HepG2 (cell line): Measurements from ENCODE around the gene RPS28. TPM values are rescaled to one million over a fixed set of nuclear protein-coding genes. Genes with fewer than 3 reads are reported as not detected.

Experiments used
- ATAC-seq: fragments of 200-7000 bp; cut with Tn5 transposase; 3 replicates; pipeline ENCODE4 v1.9.1; 2020; ENCODE audit warnings: mild to moderate bottlenecking, moderate library complexity
- BruUV-seq: library from RNA; stranded (reverse); fragments of 400-500 nt; replicated peaks from 2 replicates; lab custom pipeline; 2021; lab: Mats Ljungman, UMichigan
- CTCF ChIA-PET: fragments of 300-600 bp; formaldehyde crosslinking; extraction: SDS; loops from one replicate; lab custom pipeline; 2021; ENCODE audit warnings: low total read pairs, inconsistent platforms, low intra/inter-chr PET ratio; lab: Yijun Ruan, JAX
- POLR2A ChIA-PET: fragments of 350-600 bp; sonication (Branson Sonifier 250); formaldehyde crosslinking; loops from one replicate; lab custom pipeline; 2020; ENCODE audit warnings: antibody characterized with exemption, inconsistent platforms; lab: Yijun Ruan, JAX
- DNase-seq: peaks from one replicate; pipeline ENCODE4 v3.0.0-alpha.2; 2015; ENCODE audit warnings: low spot score
- FAIRE-seq: peaks from 3 replicates; lab custom pipeline; 2011; peaks lifted over from hg19 to GRCh38; lab: Jason Lieb, UNC
- H2AFZ ChIP-seq: one replicate; pipeline ENCODE4 v1.6.1; 2011; ENCODE audit warnings: low read length, inconsistent platforms
- H3K27ac ChIP-seq: fragments of 300-600 bp; 3 replicates; pipeline ENCODE4 v1.8.0; 2011; ENCODE audit warnings: mixed run types, mild to moderate bottlenecking, mixed read lengths, low read length, inconsistent platforms; ENCODE audit not compliant: insufficient read depth; ENCODE audit errors: extremely low read length
- H3K27me3 ChIP-seq, 2 experiments: fragments of 200-600 bp in 1 of 2; 2 replicates in 1 of 2; 3 replicates in 1 of 2; pipeline versions ENCODE4 v1.6.0 to v1.8.0; 2011; ENCODE audit warnings: low read length in 2 of 2, mild to moderate bottlenecking in 2 of 2, moderate library complexity in 2 of 2, inconsistent platforms in 1 of 2; ENCODE audit not compliant: insufficient read depth in 2 of 2, control insufficient read depth in 1 of 2
- H3K36me3 ChIP-seq, 2 experiments: fragments of 200-600 bp in 1 of 2; replicated peaks in 1 of 2; 2 replicates in 1 of 2; 3 replicates in 1 of 2; pipeline versions ENCODE4 v1.5.1 to v1.8.0; 2011; ENCODE audit warnings: low read length in 2 of 2, inconsistent platforms in 1 of 2; ENCODE audit not compliant: insufficient read depth in 2 of 2, control insufficient read depth in 1 of 2
- H3K4me1 ChIP-seq: 2 replicates; pipeline ENCODE4 v1.5.1; 2012; ENCODE audit warnings: low read length, inconsistent platforms; ENCODE audit not compliant: insufficient read depth
- H3K4me2 ChIP-seq: 2 replicates; pipeline ENCODE4 v1.6.0; 2011; ENCODE audit warnings: low read depth, low read length, inconsistent platforms
- H3K4me3 ChIP-seq, 3 experiments: fragments of 200-600 bp in 1 of 3; sonication (generic), shearing (Covaris generic) in 1 of 3; replicated peaks in 1 of 3; 2 replicates each; pipeline ENCODE4 v1.5.1; 2011 to 2016; ENCODE audit warnings: low read length in 3 of 3, inconsistent platforms in 2 of 3, low read depth in 2 of 3, mild to moderate bottlenecking in 2 of 3, control low read depth in 1 of 3, mixed read lengths in 1 of 3; ENCODE audit not compliant: insufficient read depth in 1 of 3
- H3K79me2 ChIP-seq: one replicate; pipeline ENCODE4 v1.6.1; 2011; ENCODE audit warnings: low read length, inconsistent platforms; ENCODE audit not compliant: insufficient read depth
- H3K9ac ChIP-seq: 2 replicates; pipeline ENCODE4 v1.6.0; 2011; ENCODE audit warnings: mild to moderate bottlenecking, low read depth, low read length, inconsistent platforms; ENCODE audit not compliant: insufficient read depth
- H3K9me3 ChIP-seq: 2 replicates; pipeline ENCODE4 v1.5.1; 2012; ENCODE audit warnings: mild to moderate bottlenecking, low read length
- H4K20me1 ChIP-seq: 2 replicates; pipeline ENCODE4 v1.6.0; 2011; ENCODE audit warnings: inconsistent platforms, mild to moderate bottlenecking, low read length, moderate library complexity; ENCODE audit not compliant: insufficient read depth
- DR1 ChIP-seq: sonication (generic); formaldehyde crosslinking; IDR thresholded peaks from 2 replicates; pipeline ENCODE4 v1.8.0; 2021; ENCODE audit warnings: mild to moderate bottlenecking, missing genetic modification reagents, inconsistent platforms
- HDAC2 ChIP-seq: sonication (generic); formaldehyde crosslinking; IDR thresholded peaks from 2 replicates; pipeline ENCODE4 v1.4.0; 2020; ENCODE audit warnings: missing genetic modification reagents
- KDM2A ChIP-seq: sonication (generic); formaldehyde crosslinking; IDR thresholded peaks from 2 replicates; pipeline ENCODE4 v1.4.0; 2020; ENCODE audit warnings: low read depth, missing genetic modification reagents, borderline replicate concordance
- KDM5A ChIP-seq: fragments of 200-600 bp; sonication (generic); IDR thresholded peaks from 2 replicates; pipeline ENCODE4 v1.7.0; 2018; ENCODE audit warnings: antibody characterized with exemption, mild to moderate bottlenecking, low read length, borderline replicate concordance
- KLF12 ChIP-seq: sonication (generic); formaldehyde crosslinking; IDR thresholded peaks from 2 replicates; pipeline ENCODE4 v1.4.0; 2020; ENCODE audit warnings: missing genetic modification reagents, borderline replicate concordance
- KMT2A ChIP-seq: sonication (generic); formaldehyde crosslinking; IDR thresholded peaks from 2 replicates; pipeline ENCODE4 v1.4.0; 2020; ENCODE audit warnings: missing genetic modification reagents
- MEIS1 ChIP-seq: sonication (generic); formaldehyde crosslinking; IDR thresholded peaks from 2 replicates; pipeline ENCODE4 v1.9.0; 2021; ENCODE audit warnings: mild to moderate bottlenecking, missing genetic modification reagents, moderate library complexity, borderline replicate concordance
- PRMT3 ChIP-seq: sonication (generic); formaldehyde crosslinking; IDR thresholded peaks from 2 replicates; pipeline ENCODE4 v1.8.1; 2022; ENCODE audit warnings: low read depth, mild to moderate bottlenecking, moderate library complexity, missing genetic modification reagents, borderline replicate concordance
- RAD51 ChIP-seq: fragments of 450-650 bp; IDR thresholded peaks from 2 replicates; pipeline ENCODE4 v1.6.1; 2016; ENCODE audit warnings: borderline replicate concordance
- SOX13 ChIP-seq, 3 experiments: fragments of 450-650 bp in 1 of 3; sonication (generic) in 1 of 3; formaldehyde crosslinking in 1 of 3; IDR thresholded peaks in 2 of 3; conservative IDR thresholded peaks in 1 of 3; 2 replicates each; pipeline versions ENCODE4 v1.5.0 to v1.6.1; 2016 to 2020; ENCODE audit warnings: antibody characterized with exemption in 1 of 3, mild to moderate bottlenecking in 1 of 3, missing compliant biosample characterization in 1 of 3, missing genetic modification reagents in 1 of 3, moderate library complexity in 1 of 3
- TAF1 ChIP-seq: sonication (generic); formaldehyde crosslinking; IDR thresholded peaks from 2 replicates; pipeline ENCODE4 v1.4.0; 2020; ENCODE audit warnings: missing genetic modification reagents
- ZFP36L2 ChIP-seq: sonication (generic); formaldehyde crosslinking; IDR thresholded peaks from 2 replicates; pipeline ENCODE4 v1.4.0; 2020; ENCODE audit warnings: missing genetic modification reagents
- ZFYVE20 ChIP-seq: sonication (generic); formaldehyde crosslinking; IDR thresholded peaks from 2 replicates; pipeline ENCODE4 v1.8.0; 2023; ENCODE audit warnings: low read depth, mild to moderate bottlenecking, moderate library complexity, missing genetic modification reagents, borderline replicate concordance
- ZNF274 ChIP-seq: sonication (generic); formaldehyde crosslinking; IDR thresholded peaks from 2 replicates; pipeline ENCODE4 v1.5.1; 2020; ENCODE audit warnings: mild to moderate bottlenecking, missing genetic modification reagents
- ZNF33B ChIP-seq: sonication (generic); formaldehyde crosslinking; IDR thresholded peaks from 2 replicates; pipeline ENCODE4 v1.5.1; 2020; ENCODE audit warnings: mild to moderate bottlenecking, missing genetic modification reagents
- ZNF777 ChIP-seq: sonication (generic); formaldehyde crosslinking; IDR thresholded peaks from 2 replicates; pipeline ENCODE4 v1.4.0; 2020; ENCODE audit warnings: missing genetic modification reagents
- ZNF83 ChIP-seq: sonication (generic); formaldehyde crosslinking; IDR thresholded peaks from 2 replicates; pipeline ENCODE4 v1.4.0; 2020; ENCODE audit warnings: missing genetic modification reagents, mild to moderate bottlenecking, borderline replicate concordance
- ZNF878 ChIP-seq: sonication (generic); formaldehyde crosslinking; IDR thresholded peaks from 2 replicates; pipeline ENCODE4 v1.8.1; 2023; ENCODE audit warnings: mild to moderate bottlenecking, missing genetic modification reagents, moderate library complexity
- WGBS: methylation state at CpG from one replicate; pipeline ENCODE4 v1.1.6; 2017; ENCODE audit warnings: low lambda C conversion rate; 5-methylcytosine and 5-hydroxymethylcytosine counted together
- in situ Hi-C: cut with HindIII; loops from 2 replicates; pipeline ENCODE4 v1.10.0; 2017; ENCODE audit warnings: low pct_unique_long_range_greater_than_20kb; ENCODE audit not compliant: extremely low pct_ligation_motif_present
- intact Hi-C: fragments of 100-400 bp; cut with micrococcal nuclease; formaldehyde crosslinking; loops from one replicate; pipeline ENCODE4 v1.10.0; 2022; ENCODE audit not compliant: unreplicated experiment
- polyA plus RNA-seq, 8 experiments: library from polyadenylated mRNA; depleted of rRNA in 3 of 8; stranded (reverse) in 7 of 8; unstranded in 1 of 8; fragments of >200 nt; fragmentation: Illumina TruSeq in 4 of 8; extraction: Trizol in 4 of 8; gene quantifications; 2 replicates each; pipeline versions ENCODE4 v1.2.1 to v1.2.3, GENCODE V29; 2011 to 2016; ENCODE audit warnings: low read depth in 4 of 8, missing spikeins in 1 of 8, mixed read lengths in 1 of 8; ENCODE audit not compliant: insufficient read depth in 1 of 8
- total RNA-seq, 5 experiments: library from RNA; depleted of rRNA; stranded (reverse); fragments of >200 nt; fragmentation: Illumina TruSeq; extraction: Trizol; gene quantifications; 2 replicates each; pipeline ENCODE4 v1.2.3, GENCODE V29; 2016; ENCODE audit warnings: low read depth in 1 of 5
- TF ChIP-seq, protein P1 (sequence below): sonication (generic); formaldehyde crosslinking; IDR thresholded peaks from 2 replicates; pipeline ENCODE4 v1.4.0; 2020; ENCODE audit warnings: mild to moderate bottlenecking, missing genetic modification reagents
- TF ChIP-seq, protein P2 (sequence below): sonication (generic); formaldehyde crosslinking; IDR thresholded peaks from 2 replicates; pipeline ENCODE4 v1.5.0; 2020; ENCODE audit warnings: missing genetic modification reagents
- TF ChIP-seq, protein P3 (sequence below): sonication (generic); formaldehyde crosslinking; IDR thresholded peaks from 2 replicates; pipeline ENCODE4 v1.8.0; 2022; ENCODE audit warnings: mild to moderate bottlenecking, missing genetic modification reagents, moderate library complexity

The RPS28 gene
- total and polyA plus RNA-seq, 2 of the 13 experiments (the other 11 are each of a cell fraction or from before 2014, with no cell fraction given): 281 to 545 TPM

DNA sequence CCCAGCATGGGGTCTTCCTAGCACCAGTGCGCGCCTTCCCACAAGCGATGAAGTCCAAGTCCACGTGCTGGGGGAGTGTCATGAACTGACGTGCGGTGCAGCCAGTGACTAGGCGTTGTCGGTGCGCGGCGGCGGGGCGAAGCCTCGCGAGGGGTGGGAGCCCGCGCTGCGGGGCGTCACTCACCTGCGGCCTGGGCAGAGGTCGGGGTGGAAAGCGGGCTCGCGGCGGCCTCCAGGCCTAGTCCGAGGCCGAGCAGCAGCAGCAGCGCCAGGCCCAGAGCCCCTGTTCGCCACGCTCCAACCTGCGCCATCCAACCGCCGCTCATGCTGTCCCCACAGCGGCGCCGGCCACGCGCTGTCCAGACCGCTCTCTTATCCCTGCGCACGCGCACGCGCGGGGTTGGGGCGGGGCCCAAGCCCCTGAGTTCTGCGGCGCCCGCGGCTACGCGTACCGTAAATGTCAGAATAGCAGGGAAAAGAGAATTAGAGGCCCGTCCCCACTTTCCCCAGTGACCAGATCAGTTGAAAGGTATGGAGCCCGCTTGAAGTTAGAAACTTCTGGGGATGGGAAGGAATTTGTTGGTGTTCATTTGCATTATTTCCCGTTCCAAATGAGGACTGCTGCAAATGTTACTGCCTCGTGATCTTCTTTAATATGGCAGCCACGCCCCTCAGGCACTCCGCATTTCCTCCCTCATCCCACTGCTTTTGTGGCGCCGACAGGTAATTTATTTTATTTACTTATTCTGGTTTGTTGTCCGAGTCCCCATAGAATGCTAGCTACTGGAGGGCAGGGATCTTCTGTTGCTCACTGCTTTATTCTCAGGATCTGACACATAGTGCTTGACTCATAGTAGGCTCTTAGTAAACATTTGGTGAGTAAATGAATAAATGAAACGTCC, 13.1 kb upstream of the RPS28 start, which contains the start of gene CD320:
TSS of gene CD320 (minus strand) at position 394 of the 902 bp plus-strand sequence. CDS start at position 326, 68 bp downstream.
- Histone ChIP-seq H3K27me3 (no peaks in the 10 kb centered on the region), H4K20me1 (no peaks in the 10 kb centered on the region), H3K9me3 (no peaks in the 10 kb centered on the region), H3K4me3 (peak within 1 kb of the TSS; percentile 50 to 77 (median 66)), H3K4me2 (peak within 1 kb of the TSS; percentile 98), H2AFZ (no peak within 1 kb of the TSS), H3K79me2 (peaks cover 17% of the 10 kb centered on the region), H3K9ac (peak within 1 kb of the TSS; percentile 89), H3K36me3 (peaks cover 15 to 25% of the 10 kb centered on the region in 2 experiments; a peak in 4 of 5 replicates), H3K4me1 (peaks cover 39% of the 10 kb centered on the region), H3K27ac (peak within 1 kb of the TSS; percentile 85)
- FAIRE-seq: peak; percentile 57
- WGBS: 14% methylated on average over 10 of the region's 63 CpGs
- intact Hi-C loops: no loop called here
- POLR2A ChIA-PET: interaction anchor here (5.8 kb wide), 1 partner anchor 12 kb away, joined by 39 read pairs; the partner anchor contains the start of genes NDUFA7 and RPS28
- peak; percentile 86 for DNase-seq
- peak; percentile 89 for ATAC-seq
- BruUV-seq: TSS peak; percentile 91
- in situ Hi-C loops: loop anchor here (5.0 kb wide), 1 partner anchor 46 kb away; no protein-coding TSS in a partner anchor
- CTCF ChIA-PET: no interaction called here
- peak; percentile 89 for TF ChIP-seq ZNF274
- TF ChIP-seq ZFYVE20 (CRISPR knock-in tag): peak; percentile 90; the same call in 1 of the 2 replicates
- TF ChIP-seq KMT2A: peak; percentile 83
- TF ChIP-seq KLF12: peak; percentile 88; the same call in 1 of the 2 replicates
- TF ChIP-seq, protein P1, sequence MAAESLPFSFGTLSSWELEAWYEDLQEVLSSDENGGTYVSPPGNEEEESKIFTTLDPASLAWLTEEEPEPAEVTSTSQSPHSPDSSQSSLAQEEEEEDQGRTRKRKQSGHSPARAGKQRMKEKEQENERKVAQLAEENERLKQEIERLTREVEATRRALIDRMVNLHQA: no peak
- TF ChIP-seq ZNF33B (CRISPR knock-in tag): 0 out of 2 replicates have a peak, but pooled peaks have one; percentile 85
- peak; percentile 86; the same call in 1 of the 2 replicates for TF ChIP-seq PRMT3 (CRISPR knock-in tag)
- peak; percentile 72; the same call in 1 of the 2 replicates for TF ChIP-seq KDM5A
- TF ChIP-seq KDM2A (CRISPR knock-in tag): peak; percentile 99
- 0 out of 2 replicates have a peak, but pooled peaks have one; percentile 40 for TF ChIP-seq ZNF777 (CRISPR knock-in tag)
- TF ChIP-seq SOX13 (IDR thresholded peaks at IDR 0.05): no peak
- no peak for TF ChIP-seq SOX13 (CRISPR knock-in tag; conservative IDR thresholded peaks at IDR 0.05 in 1 of 2, IDR thresholded peaks at IDR 0.05 in 1 of 2)
- peak; percentile 76 for TF ChIP-seq TAF1 (CRISPR knock-in tag)
- TF ChIP-seq ZFP36L2 (CRISPR knock-in tag): no peak
- TF ChIP-seq HDAC2 (CRISPR knock-in tag): peak; percentile 29
- TF ChIP-seq, protein P2, sequence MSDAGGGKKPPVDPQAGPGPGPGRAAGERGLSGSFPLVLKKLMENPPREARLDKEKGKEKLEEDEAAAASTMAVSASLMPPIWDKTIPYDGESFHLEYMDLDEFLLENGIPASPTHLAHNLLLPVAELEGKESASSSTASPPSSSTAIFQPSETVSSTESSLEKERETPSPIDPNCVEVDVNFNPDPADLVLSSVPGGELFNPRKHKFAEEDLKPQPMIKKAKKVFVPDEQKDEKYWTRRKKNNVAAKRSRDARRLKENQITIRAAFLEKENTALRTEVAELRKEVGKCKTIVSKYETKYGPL: peak; percentile 85; the same call in 1 of the 2 replicates
- TF ChIP-seq ZNF83 (CRISPR knock-in tag): 0 out of 2 replicates have a peak, but pooled peaks have one; percentile 48
- no peak for TF ChIP-seq RAD51
- TF ChIP-seq, protein P3, sequence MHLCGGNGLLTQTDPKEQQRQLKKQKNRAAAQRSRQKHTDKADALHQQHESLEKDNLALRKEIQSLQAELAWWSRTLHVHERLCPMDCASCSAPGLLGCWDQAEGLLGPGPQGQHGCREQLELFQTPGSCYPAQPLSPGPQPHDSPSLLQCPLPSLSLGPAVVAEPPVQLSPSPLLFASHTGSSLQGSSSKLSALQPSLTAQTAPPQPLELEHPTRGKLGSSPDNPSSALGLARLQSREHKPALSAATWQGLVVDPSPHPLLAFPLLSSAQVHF (CRISPR knock-in tag): peak; percentile 86; the same call in 1 of the 2 replicates
- peak; percentile 75; the same call in 1 of the 2 replicates for TF ChIP-seq ZNF878
- no peak; the same call in none of the 2 replicates for TF ChIP-seq DR1 (CRISPR knock-in tag)
- TF ChIP-seq MEIS1 (CRISPR knock-in tag): no peak
